ENCODE data around the gene KPNA6. TPM values are rescaled to one million over a fixed set of nuclear protein-coding genes. Genes with fewer than 3 reads are reported as not detected.
A peak's percentile ranks its signal among the peaks of the same experiment; 100 is the strongest.

KPNA6 gene
- total and polyA plus RNA-seq, 9 of the 15 experiments (the other 6 are each of a cell fraction or from before 2014, with no cell fraction given) = 20.1 to 54.6 (median 32.2) TPM

DNA sequence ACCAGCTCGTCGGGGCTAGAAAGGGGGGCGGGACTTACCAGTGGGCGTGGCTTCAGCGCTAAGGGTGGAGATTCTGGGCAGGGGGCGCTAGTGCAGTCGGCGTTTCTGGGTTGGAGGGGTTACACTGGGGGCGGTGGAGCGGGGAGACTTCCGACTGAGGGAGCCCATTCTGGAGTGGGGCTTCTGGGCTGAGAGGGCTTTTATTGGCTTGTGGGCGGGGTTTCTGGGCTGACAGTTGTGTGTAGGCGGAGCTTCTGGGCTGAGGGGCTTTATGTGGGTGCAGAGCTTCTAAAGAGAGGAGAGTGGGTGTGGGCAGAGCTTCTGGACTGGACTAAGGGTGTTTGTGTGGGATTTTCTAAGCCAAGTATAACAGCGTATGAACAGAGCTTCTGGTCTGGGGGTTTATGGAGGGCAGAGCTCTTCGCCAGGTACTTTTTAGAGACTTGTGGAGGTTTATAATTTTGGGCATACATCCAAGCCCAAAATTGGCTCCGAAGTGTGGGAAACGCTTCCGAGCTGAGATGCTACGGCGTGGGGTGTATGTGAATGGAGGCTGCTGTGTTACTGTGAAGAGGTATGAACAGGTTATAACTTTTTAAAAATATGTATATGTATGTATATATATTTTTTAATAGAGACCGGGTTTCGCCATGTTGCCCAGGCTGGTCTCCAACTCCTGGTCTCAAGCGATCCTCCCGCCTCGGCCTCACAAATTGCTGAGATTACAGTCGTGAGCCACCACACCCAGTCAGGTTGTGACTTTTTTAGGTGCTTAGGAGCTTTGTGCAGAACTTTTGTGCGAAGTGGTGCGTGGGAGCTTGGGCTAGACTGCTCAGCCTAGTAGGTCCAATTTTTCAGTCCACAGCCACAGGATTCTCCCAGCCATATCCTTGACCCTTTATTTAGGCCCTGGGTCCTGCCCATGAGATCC is 34.3 kb upstream of the KPNA6 start (continued):
- TF ChIP-seq, protein P1, sequence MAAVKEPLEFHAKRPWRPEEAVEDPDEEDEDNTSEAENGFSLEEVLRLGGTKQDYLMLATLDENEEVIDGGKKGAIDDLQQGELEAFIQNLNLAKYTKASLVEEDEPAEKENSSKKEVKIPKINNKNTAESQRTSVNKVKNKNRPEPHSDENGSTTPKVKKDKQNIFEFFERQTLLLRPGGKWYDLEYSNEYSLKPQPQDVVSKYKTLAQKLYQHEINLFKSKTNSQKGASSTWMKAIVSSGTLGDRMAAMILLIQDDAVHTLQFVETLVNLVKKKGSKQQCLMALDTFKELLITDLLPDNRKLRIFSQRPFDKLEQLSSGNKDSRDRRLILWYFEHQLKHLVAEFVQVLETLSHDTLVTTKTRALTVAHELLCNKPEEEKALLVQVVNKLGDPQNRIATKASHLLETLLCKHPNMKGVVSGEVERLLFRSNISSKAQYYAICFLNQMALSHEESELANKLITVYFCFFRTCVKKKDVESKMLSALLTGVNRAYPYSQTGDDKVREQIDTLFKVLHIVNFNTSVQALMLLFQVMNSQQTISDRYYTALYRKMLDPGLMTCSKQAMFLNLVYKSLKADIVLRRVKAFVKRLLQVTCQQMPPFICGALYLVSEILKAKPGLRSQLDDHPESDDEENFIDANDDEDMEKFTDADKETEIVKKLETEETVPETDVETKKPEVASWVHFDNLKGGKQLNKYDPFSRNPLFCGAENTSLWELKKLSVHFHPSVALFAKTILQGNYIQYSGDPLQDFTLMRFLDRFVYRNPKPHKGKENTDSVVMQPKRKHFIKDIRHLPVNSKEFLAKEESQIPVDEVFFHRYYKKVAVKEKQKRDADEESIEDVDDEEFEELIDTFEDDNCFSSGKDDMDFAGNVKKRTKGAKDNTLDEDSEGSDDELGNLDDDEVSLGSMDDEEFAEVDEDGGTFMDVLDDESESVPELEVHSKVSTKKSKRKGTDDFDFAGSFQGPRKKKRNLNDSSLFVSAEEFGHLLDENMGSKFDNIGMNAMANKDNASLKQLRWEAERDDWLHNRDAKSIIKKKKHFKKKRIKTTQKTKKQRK (IDR thresholded peaks at IDR 0.05; ENCODE audit: borderline replicate concordance, low read depth, low read length) = no peak
- peak; percentile 12; the same call in 1 of the 2 replicates for TF ChIP-seq ZFX (CRISPR knock-in tag; IDR thresholded peaks at IDR 0.05)
- TF ChIP-seq CBFA2T2 (conservative IDR thresholded peaks at IDR 0.05) = no peak
- TF ChIP-seq NFIC (IDR thresholded peaks at IDR 0.05) = peak; percentile 67
- no peak for TF ChIP-seq ZNF707 (CRISPR knock-in tag; conservative IDR thresholded peaks at IDR 0.05)
- TF ChIP-seq, protein P2, sequence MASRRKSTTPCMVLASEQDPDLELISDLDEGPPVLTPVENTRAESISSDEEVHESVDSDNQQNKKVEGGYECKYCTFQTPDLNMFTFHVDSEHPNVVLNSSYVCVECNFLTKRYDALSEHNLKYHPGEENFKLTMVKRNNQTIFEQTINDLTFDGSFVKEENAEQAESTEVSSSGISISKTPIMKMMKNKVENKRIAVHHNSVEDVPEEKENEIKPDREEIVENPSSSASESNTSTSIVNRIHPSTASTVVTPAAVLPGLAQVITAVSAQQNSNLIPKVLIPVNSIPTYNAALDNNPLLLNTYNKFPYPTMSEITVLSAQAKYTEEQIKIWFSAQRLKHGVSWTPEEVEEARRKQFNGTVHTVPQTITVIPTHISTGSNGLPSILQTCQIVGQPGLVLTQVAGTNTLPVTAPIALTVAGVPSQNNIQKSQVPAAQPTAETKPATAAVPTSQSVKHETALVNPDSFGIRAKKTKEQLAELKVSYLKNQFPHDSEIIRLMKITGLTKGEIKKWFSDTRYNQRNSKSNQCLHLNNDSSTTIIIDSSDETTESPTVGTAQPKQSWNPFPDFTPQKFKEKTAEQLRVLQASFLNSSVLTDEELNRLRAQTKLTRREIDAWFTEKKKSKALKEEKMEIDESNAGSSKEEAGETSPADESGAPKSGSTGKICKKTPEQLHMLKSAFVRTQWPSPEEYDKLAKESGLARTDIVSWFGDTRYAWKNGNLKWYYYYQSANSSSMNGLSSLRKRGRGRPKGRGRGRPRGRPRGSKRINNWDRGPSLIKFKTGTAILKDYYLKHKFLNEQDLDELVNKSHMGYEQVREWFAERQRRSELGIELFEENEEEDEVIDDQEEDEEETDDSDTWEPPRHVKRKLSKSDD (conservative IDR thresholded peaks at IDR 0.05; ENCODE audit: low read length) = no peak
- no peak for TF ChIP-seq NFRKB (IDR thresholded peaks at IDR 0.05; ENCODE audit: low read depth)
- TF ChIP-seq BRD9 (IDR thresholded peaks at IDR 0.05; ENCODE audit: low read depth, partially characterized antibody) = no peak
- TF ChIP-seq EP300 (IDR thresholded peaks at IDR 0.05; ENCODE audit: low read length) = no peak
- TF ChIP-seq MEF2D (tag; conservative IDR thresholded peaks at IDR 0.05; ENCODE audit: low read depth) = no peak
- no peak for TF ChIP-seq CAMTA2 (CRISPR knock-in tag; conservative IDR thresholded peaks at IDR 0.05)
- TF ChIP-seq RBM22 (IDR thresholded peaks at IDR 0.05; ENCODE audit: low read depth, low read length, poor library complexity, severe bottlenecking) = no peak
- no peak for TF ChIP-seq PHTF2 (CRISPR knock-in tag; IDR thresholded peaks at IDR 0.05)
- TF ChIP-seq SMAD3 (CRISPR knock-in tag; conservative IDR thresholded peaks at IDR 0.05) = no peak
- TF ChIP-seq, protein P3, sequence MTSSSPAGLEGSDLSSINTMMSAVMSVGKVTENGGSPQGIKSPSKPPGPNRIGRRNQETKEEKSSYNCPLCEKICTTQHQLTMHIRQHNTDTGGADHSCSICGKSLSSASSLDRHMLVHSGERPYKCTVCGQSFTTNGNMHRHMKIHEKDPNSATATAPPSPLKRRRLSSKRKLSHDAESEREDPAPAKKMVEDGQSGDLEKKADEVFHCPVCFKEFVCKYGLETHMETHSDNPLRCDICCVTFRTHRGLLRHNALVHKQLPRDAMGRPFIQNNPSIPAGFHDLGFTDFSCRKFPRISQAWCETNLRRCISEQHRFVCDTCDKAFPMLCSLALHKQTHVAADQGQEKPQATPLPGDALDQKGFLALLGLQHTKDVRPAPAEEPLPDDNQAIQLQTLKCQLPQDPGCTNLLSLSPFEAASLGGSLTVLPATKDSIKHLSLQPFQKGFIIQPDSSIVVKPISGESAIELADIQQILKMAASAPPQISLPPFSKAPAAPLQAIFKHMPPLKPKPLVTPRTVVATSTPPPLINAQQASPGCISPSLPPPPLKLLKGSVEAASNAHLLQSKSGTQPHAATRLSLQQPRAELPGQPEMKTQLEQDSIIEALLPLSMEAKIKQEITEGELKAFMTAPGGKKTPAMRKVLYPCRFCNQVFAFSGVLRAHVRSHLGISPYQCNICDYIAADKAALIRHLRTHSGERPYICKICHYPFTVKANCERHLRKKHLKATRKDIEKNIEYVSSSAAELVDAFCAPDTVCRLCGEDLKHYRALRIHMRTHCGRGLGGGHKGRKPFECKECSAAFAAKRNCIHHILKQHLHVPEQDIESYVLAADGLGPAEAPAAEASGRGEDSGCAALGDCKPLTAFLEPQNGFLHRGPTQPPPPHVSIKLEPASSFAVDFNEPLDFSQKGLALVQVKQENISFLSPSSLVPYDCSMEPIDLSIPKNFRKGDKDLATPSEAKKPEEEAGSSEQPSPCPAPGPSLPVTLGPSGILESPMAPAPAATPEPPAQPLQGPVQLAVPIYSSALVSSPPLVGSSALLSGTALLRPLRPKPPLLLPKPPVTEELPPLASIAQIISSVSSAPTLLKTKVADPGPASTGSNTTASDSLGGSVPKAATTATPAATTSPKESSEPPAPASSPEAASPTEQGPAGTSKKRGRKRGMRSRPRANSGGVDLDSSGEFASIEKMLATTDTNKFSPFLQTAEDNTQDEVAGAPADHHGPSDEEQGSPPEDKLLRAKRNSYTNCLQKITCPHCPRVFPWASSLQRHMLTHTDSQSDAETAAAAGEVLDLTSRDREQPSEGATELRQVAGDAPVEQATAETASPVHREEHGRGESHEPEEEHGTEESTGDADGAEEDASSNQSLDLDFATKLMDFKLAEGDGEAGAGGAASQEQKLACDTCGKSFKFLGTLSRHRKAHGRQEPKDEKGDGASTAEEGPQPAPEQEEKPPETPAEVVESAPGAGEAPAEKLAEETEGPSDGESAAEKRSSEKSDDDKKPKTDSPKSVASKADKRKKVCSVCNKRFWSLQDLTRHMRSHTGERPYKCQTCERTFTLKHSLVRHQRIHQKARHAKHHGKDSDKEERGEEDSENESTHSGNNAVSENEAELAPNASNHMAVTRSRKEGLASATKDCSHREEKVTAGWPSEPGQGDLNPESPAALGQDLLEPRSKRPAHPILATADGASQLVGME (CRISPR knock-in tag; IDR thresholded peaks at IDR 0.05) = no peak
